Colonic mucosa (tissue), 4 donors: ENCODE measurements around the gene POLD2. TPM values are rescaled to one million over a fixed set of nuclear protein-coding genes. Genes with fewer than 3 reads are reported as not detected.

ENCODE experiments used
- DNase-seq: peaks from one replicate; pipeline ENCODE4 v3.0.0-alpha.2; 2020
- H3K27ac ChIP-seq: fragments of 200-600 bp; one replicate; pipeline ENCODE4 v1.8.0; 2021
- H3K27me3 ChIP-seq: fragments of 200-600 bp; one replicate; pipeline ENCODE4 v1.8.0; 2021
- H3K36me3 ChIP-seq: fragments of 200-600 bp; one replicate; pipeline ENCODE4 v1.8.0; 2021
- H3K4me1 ChIP-seq: fragments of 200-600 bp; one replicate; pipeline ENCODE4 v1.8.0; 2021; ENCODE audit warnings: mild to moderate bottlenecking
- H3K4me3 ChIP-seq: fragments of 200-600 bp; one replicate; pipeline ENCODE4 v1.8.0; 2021
- H3K9ac ChIP-seq, 2 donors: one replicate each; pipeline ENCODE4 v1.7.0; 2013; ENCODE audit warnings: control low read depth in 2 of 2, low read depth in 2 of 2, low read length in 2 of 2
- H3K9me3 ChIP-seq: fragments of 200-600 bp; one replicate; pipeline ENCODE4 v1.8.0; 2021
- intact Hi-C: fragments of 100-400 bp; cut with DNase I; formaldehyde crosslinking; loops from one replicate; pipeline ENCODE4 v1.14.1; 2022
- total RNA-seq, 2 donors: library from RNA; stranded (reverse); fragmentation: NEBNext Ultra II Directional in 1 of 2; extraction: Animal tissue kit (Norgen Biotek cat#: 25700) in 1 of 2; gene quantifications; one replicate each; pipeline ENCODE4 v1.2.1, GENCODE V29; 2021
- TF ChIP-seq, protein P1 (sequence below): fragments of 200-600 bp; IDR thresholded peaks from one replicate; pipeline ENCODE4 v1.8.0; 2022; ENCODE audit warnings: antibody characterized with exemption, mild to moderate bottlenecking
- donor health status: healthy.
- donor health status: DM: no; HTN: no; CAD: no.
- donor health status: DM: no; HTN: no; CAD: no.

Gene POLD2
- total RNA-seq, 2 donors from 2014 or later: 54.8 to 161 TPM

DNA sequence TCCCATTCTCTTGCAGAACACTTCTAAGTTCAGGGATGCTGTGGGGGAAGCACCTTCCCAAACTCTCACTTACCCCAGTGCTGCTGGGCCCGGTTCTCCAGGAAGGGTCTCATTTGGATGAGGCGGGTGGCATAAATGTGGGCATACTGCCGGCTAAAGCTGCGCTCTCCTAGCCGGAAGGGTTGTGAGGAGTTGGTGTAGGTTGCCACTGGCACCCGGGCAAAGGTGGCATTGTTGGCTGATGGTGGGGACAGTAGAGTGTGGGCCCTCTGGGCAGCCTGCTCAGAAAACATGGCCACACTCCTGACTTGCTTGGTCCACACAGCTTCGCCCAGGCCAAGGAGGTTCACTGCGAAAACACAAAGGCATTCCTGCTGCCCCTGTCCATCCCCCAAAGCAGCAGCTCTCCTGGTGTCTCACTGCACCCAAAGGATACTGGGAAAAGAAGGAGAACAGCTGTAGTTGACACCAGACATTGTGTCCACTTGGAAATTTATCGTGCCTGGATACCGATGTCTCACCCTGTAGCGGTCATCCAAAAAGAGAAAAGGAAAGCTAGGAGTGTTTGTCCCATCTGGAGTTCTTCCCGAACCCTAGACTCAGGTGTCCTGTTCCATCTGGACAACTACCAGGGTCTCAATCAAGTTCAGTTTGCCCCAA, 1.5 kb downstream of the POLD2 start:
- TF ChIP-seq, protein P1, sequence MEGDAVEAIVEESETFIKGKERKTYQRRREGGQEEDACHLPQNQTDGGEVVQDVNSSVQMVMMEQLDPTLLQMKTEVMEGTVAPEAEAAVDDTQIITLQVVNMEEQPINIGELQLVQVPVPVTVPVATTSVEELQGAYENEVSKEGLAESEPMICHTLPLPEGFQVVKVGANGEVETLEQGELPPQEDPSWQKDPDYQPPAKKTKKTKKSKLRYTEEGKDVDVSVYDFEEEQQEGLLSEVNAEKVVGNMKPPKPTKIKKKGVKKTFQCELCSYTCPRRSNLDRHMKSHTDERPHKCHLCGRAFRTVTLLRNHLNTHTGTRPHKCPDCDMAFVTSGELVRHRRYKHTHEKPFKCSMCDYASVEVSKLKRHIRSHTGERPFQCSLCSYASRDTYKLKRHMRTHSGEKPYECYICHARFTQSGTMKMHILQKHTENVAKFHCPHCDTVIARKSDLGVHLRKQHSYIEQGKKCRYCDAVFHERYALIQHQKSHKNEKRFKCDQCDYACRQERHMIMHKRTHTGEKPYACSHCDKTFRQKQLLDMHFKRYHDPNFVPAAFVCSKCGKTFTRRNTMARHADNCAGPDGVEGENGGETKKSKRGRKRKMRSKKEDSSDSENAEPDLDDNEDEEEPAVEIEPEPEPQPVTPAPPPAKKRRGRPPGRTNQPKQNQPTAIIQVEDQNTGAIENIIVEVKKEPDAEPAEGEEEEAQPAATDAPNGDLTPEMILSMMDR: no peak
- H3K9me3 ChIP-seq: no peaks in the 10 kb centered on the region
- peaks cover 7% of the 10 kb centered on the region for H3K4me1 ChIP-seq
- H3K36me3 ChIP-seq: no peaks in the 10 kb centered on the region
- intact Hi-C loops: loop anchor here (5.0 kb wide), 1 partner anchor 40 kb away; the partner anchor contains the start of gene POLM
- H3K9ac ChIP-seq: no peak overlapping the region
- H3K4me3 ChIP-seq: no peak overlapping the region
- DNase-seq: no peak
- no peak overlapping the region for H3K27ac ChIP-seq
- no peaks in the 10 kb centered on the region for H3K27me3 ChIP-seq

DNA sequence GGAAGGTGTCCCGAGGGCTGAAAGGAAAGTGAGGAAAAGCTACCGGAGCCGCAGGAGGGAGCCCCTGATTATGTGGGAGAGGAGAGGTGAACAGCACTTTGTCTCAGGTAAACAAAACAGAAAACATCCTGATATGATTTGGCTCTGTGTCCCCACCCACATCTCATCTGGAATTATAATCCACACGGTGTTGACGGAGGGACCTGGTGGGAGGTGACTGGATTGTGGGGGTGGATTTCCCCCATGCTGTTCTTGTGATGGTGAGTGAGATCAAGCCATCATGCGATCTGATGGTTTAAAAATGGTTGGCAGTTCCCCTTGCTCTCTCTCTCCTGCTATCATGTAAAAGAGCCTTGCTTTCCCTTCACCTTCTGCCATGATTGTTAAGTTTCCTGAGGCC, 3.0 kb downstream of the POLD2 start:
- intact Hi-C loops: loop anchor here (5.0 kb wide), 1 partner anchor 38 kb away; the partner anchor contains the start of gene POLM
- no peaks in the 10 kb centered on the region for H3K9me3 ChIP-seq
- no peak for DNase-seq
- H3K9ac ChIP-seq: no peak overlapping the region
- no peak overlapping the region for H3K27ac ChIP-seq
- H3K4me1 ChIP-seq: peaks cover 7% of the 10 kb centered on the region
- H3K27me3 ChIP-seq: no peaks in the 10 kb centered on the region
- H3K4me3 ChIP-seq: no peak overlapping the region
- TF ChIP-seq, protein P1: no peak
- no peaks in the 10 kb centered on the region for H3K36me3 ChIP-seq

DNA sequence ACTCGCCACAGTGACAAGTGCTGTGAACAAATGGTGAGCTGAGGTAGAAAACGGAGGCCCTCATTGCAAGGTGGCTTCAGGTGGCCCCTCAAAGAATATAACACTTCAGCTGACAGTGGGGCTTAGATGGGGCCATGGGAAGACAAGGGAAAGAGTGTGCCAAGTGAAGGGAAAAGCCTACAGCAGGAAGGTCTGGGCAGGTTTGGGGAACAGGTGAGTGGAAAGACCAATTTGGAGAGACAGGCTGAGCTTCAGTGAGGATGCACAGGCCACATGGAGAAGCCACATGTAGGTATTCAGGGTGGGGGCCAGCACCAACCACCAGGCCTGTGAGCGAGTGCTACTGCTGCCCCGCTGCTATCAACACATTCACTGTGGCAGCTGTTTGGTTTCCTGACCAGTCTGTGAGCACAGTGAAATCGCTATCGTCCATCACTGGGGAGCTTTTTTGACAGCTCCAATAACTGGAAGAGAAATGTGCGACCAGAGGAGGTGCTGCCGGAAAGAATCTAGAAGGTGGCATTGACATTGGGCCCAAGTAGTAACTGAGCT, 3.4 kb downstream of the POLD2 start:
- DNase-seq: no peak
- H3K4me1 ChIP-seq: peaks cover 7% of the 10 kb centered on the region
- H3K36me3 ChIP-seq: no peaks in the 10 kb centered on the region
- no peaks in the 10 kb centered on the region for H3K9me3 ChIP-seq
- H3K27ac ChIP-seq: no peak overlapping the region
- H3K27me3 ChIP-seq: no peaks in the 10 kb centered on the region
- H3K4me3 ChIP-seq: no peak overlapping the region
- intact Hi-C loops: loop anchor here (5.0 kb wide), 1 partner anchor 38 kb away; the partner anchor contains the start of gene POLM
- H3K9ac ChIP-seq: no peak overlapping the region
- TF ChIP-seq, protein P1: no peak

DNA sequence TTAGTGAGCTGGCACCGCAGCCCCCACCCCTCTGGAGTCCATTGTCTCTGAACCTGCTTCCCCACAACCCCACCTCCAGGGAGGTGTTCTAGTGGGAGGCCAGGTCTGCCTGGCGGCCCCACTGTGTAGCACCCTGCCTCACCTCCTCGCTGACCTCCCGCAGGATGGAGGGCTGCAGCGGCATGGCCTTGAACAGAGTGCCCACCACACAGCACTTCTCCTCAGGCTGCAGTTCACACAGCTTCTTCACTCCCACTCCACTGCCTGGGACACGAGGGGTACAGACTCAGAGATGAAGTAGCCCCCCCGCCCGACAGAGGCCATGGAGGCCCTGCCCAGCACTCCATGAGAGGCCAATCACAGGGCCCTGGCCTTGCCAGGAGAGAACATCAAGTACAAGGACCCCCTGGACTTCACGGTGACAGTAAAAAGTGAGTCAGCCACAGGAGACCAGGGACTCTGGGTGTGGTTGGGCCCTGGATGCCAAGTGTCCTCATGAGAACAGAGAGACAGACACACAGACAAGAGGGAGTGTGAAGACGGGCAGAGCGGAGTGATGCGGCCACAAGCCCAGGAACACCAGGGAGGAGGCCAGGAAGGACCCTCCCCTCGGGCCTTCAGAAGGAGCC, 5.4 kb downstream of the POLD2 start:
- H3K4me1 ChIP-seq: peaks cover 6% of the 10 kb centered on the region
- TF ChIP-seq, protein P1: no peak
- no peaks in the 10 kb centered on the region for H3K36me3 ChIP-seq
- DNase-seq: no peak
- no peak overlapping the region for H3K4me3 ChIP-seq
- H3K9ac ChIP-seq: no peak overlapping the region
- H3K27ac ChIP-seq: no peak overlapping the region
- no peaks in the 10 kb centered on the region for H3K27me3 ChIP-seq
- intact Hi-C loops: no loop called here
- no peaks in the 10 kb centered on the region for H3K9me3 ChIP-seq

DNA sequence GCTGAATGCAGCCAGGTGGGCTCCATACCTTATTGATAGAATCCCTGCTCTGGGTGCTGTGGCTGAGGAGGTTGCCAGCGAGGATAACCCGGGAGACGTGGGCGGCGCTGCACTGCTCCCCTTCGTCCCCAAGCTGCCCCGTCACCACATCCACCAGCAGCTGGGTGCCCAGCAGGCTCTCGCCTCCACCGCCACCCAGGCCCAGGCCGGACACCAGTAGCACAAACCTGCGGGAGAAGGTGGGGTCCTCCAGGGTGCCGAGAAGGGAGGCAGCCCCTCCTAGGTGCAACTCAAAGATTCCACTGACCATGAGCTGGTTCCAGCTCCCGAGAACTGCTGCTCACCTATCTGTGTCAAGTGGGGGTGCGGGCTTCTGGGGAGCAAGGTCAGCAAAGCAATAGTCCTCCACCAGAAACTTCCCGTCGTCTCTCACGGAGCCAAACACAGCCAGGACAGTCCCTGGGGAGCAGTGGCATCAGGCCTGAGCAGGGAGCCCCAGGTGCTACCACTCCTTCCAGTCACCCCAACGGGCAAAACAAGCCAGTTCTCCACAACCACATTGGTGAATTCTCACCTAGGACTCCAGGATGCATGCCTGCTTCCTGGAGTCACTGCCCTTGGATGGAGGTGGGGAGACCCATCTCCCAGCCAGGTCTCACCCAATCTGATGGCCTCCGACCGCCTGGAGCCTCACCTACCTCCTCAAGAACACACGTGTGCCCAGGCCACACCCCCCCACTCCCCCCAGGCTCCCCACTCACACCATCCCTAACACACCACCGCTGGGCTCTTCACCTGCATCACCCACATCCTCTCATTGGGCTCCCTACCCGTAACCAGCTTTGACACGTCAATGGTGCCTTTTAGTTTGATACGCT, 6.3 kb downstream of the POLD2 start:
- no peaks in the 10 kb centered on the region for H3K27me3 ChIP-seq
- no peak overlapping the region for H3K4me3 ChIP-seq
- intact Hi-C loops: no loop called here
- no peak overlapping the region for H3K9ac ChIP-seq
- TF ChIP-seq, protein P1: no peak
- H3K9me3 ChIP-seq: no peaks in the 10 kb centered on the region
- H3K4me1 ChIP-seq: no peaks in the 10 kb centered on the region
- H3K27ac ChIP-seq: no peak overlapping the region
- H3K36me3 ChIP-seq: no peaks in the 10 kb centered on the region
- no peak for DNase-seq
